ENCODE measurements around the gene STN1. TPM values are rescaled to one million over a fixed set of nuclear protein-coding genes. Genes with fewer than 3 reads are reported as not detected.

STN1 gene
- total and polyA plus RNA-seq, 2 experiments from 2014 or later, result 20.5 to 20.8 TPM

- H3K4me3 ChIP-seq, result no peak overlapping the region
- H4K20me1 ChIP-seq (ENCODE audit: insufficient read depth), result no peaks in the 10 kb centered on the region
- no peak overlapping the region for H2AFZ ChIP-seq
- in situ Hi-C loops (cut with MboI), result no loop called here
- H3K79me2 ChIP-seq (ENCODE audit: insufficient read depth), result peaks cover 21% of the 10 kb centered on the region; the same call in 1 of the 2 replicates
- DNase-seq, result no peak
- TF ChIP-seq EZH2 (IDR thresholded peaks at IDR 0.05; ENCODE audit: insufficient read depth, poor library complexity, severe bottlenecking) (no peak), EZH2phosphoT487 (IDR thresholded peaks at IDR 0.05; ENCODE audit: insufficient read depth, low read depth) (no peak)
- H3K27ac ChIP-seq, result no peak overlapping the region
- no peaks in the 10 kb centered on the region for H3K27me3 ChIP-seq (replicated peaks; ENCODE audit: insufficient read depth)
- no peak overlapping the region for H3K4me2 ChIP-seq (ENCODE audit: unreplicated experiment)
- no peaks in the 10 kb centered on the region for H3K36me3 ChIP-seq (ENCODE audit: low read depth)
- H3K9me3 ChIP-seq (ENCODE audit: low read depth), result no peaks in the 10 kb centered on the region
- 96 to 98% methylated on average over 5 of the region's 5 CpGs for WGBS, 2 experiments (ENCODE audit: low coverage in 1 of 2, low lambda C conversion rate in 2 of 2, missing lambda C conversion rate in 2 of 2)
- peaks cover 33% of the 10 kb centered on the region for H3K4me1 ChIP-seq (ENCODE audit: insufficient read depth)
- peaks cover 21% of the 10 kb centered on the region for H3F3A ChIP-seq (ENCODE audit: insufficient read depth)
- no peak overlapping the region for H3K9ac ChIP-seq
- H3K9me2 ChIP-seq (ENCODE audit: insufficient read depth), result no peaks in the 10 kb centered on the region
Measured at GRCh38 chr10:103856797-103857170, 61.2 kb downstream of the STN1 start.

- peak overlapping the region; percentile 61 for H2AFZ ChIP-seq
- H3K4me3 ChIP-seq, result peak overlapping the region; percentile 81
- peaks cover 37% of the 10 kb centered on the region for H3K4me1 ChIP-seq (ENCODE audit: insufficient read depth)
- peak overlapping the region; percentile 66 for H3K4me2 ChIP-seq (ENCODE audit: unreplicated experiment)
- H3K27me3 ChIP-seq (replicated peaks; ENCODE audit: insufficient read depth), result no peaks in the 10 kb centered on the region
- 29 to 35% methylated on average over 29 to 32 of the region's 34 CpGs for WGBS, 2 experiments (ENCODE audit: low coverage in 1 of 2, low lambda C conversion rate in 2 of 2, missing lambda C conversion rate in 2 of 2)
- no peaks in the 10 kb centered on the region for H3K9me2 ChIP-seq (ENCODE audit: insufficient read depth)
- in situ Hi-C loops (cut with MboI), result no loop called here
- no peak for TF ChIP-seq EZH2 (IDR thresholded peaks at IDR 0.05; ENCODE audit: insufficient read depth, poor library complexity, severe bottlenecking)
- no peak for TF ChIP-seq EZH2phosphoT487 (IDR thresholded peaks at IDR 0.05; ENCODE audit: insufficient read depth, low read depth)
- no peak overlapping the region for H3K27ac ChIP-seq
- peak overlapping the region; percentile 89 for H3K9ac ChIP-seq
- no peak for DNase-seq
- H3K9me3 ChIP-seq (ENCODE audit: low read depth), result no peaks in the 10 kb centered on the region
- peaks cover 27% of the 10 kb centered on the region for H3F3A ChIP-seq (ENCODE audit: insufficient read depth)
- H3K79me2 ChIP-seq (ENCODE audit: insufficient read depth), result peaks cover 27% of the 10 kb centered on the region; the same call in 1 of the 2 replicates
- H3K36me3 ChIP-seq (ENCODE audit: low read depth), result no peaks in the 10 kb centered on the region
- H4K20me1 ChIP-seq (ENCODE audit: insufficient read depth), result no peaks in the 10 kb centered on the region
Measured at GRCh38 chr10:103855852-103856796, 61.9 kb downstream of the STN1 start.

GRCh38 chr10:103855424-103855823 lies 62.6 kb downstream of the STN1 start, which contains the start of gene SH3PXD2A:
Gene SH3PXD2A (minus strand): TSS chr10:103855576. CDS start chr10:103855266, 310 bp downstream.
- in situ Hi-C loops (cut with MboI), result no loop called here
- Histone ChIP-seq H3K4me2 (ENCODE audit: unreplicated experiment) (peak within 1 kb of the TSS; percentile 83), H2AFZ (peak within 1 kb of the TSS; percentile 76), H3K4me3 (peak within 1 kb of the TSS; percentile 81), H3K4me1 (ENCODE audit: insufficient read depth) (peaks cover 41% of the 10 kb centered on the region), H3F3A (ENCODE audit: insufficient read depth) (peaks cover 34% of the 10 kb centered on the region), H3K9me3 (ENCODE audit: low read depth) (no peaks in the 10 kb centered on the region), H3K79me2 (ENCODE audit: insufficient read depth) (peaks cover 27% of the 10 kb centered on the region; the same call in 1 of the 2 replicates), H3K9me2 (ENCODE audit: insufficient read depth) (no peaks in the 10 kb centered on the region), H3K36me3 (ENCODE audit: low read depth) (no peaks in the 10 kb centered on the region), H3K27ac (peak within 1 kb of the TSS; percentile 32), H3K9ac (peak within 1 kb of the TSS; percentile 89), H4K20me1 (ENCODE audit: insufficient read depth) (no peaks in the 10 kb centered on the region), H3K27me3 (replicated peaks; ENCODE audit: insufficient read depth) (no peaks in the 10 kb centered on the region)
- DNase-seq, result peak; percentile 64
- WGBS, 2 experiments (ENCODE audit: low coverage in 1 of 2, low lambda C conversion rate in 2 of 2, missing lambda C conversion rate in 2 of 2), result 3 to 4% methylated on average over 24 to 32 of the region's 54 CpGs
- no peak for TF ChIP-seq EZH2phosphoT487 (IDR thresholded peaks at IDR 0.05; ENCODE audit: insufficient read depth, low read depth)
- no peak for TF ChIP-seq EZH2 (IDR thresholded peaks at IDR 0.05; ENCODE audit: insufficient read depth, poor library complexity, severe bottlenecking)

DNA sequence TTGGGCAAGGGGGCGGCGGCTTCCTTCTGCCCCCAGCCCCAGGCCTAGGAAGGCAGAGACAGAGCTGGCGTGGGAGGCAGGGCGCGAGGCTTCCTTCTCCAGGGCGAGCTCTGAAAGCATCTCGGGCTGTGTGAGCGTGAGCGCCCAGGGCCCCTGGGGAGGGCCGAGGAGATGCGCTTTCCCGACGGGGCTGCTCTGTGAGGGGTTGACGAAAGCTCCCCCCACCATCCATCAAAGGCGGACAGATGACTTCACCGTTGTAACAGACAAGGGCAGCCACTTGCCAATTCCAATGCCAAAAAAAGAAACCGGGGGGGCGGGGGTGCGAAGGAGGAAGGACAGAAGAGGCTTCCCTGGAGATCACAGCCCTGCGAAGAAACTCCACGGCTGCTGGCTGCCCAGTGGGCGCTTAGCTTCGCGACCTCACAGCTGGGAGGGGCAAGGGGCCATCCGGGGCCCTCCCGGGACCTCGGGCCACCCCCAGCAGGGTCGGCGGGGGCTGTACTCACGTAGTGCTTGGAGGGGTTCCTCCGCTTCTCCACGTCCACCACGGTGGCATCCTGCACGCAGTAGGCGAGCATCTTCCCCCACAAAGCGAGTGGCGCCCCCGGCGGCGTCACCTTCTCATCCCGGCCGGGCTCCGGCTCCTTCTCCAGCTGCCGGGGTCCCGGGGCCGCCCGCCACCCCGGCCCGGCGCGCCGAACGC lies 63.1 kb downstream of the STN1 start:
- Histone ChIP-seq H3K27me3 (replicated peaks; ENCODE audit: insufficient read depth) (no peaks in the 10 kb centered on the region), H3K4me3 (peak overlapping the region; percentile 81), H3K4me2 (ENCODE audit: unreplicated experiment) (peak overlapping the region; percentile 83), H3F3A (ENCODE audit: insufficient read depth) (peaks cover 39% of the 10 kb centered on the region), H3K9ac (peak overlapping the region; percentile 89), H3K9me3 (ENCODE audit: low read depth) (no peaks in the 10 kb centered on the region), H4K20me1 (ENCODE audit: insufficient read depth) (no peaks in the 10 kb centered on the region), H3K79me2 (ENCODE audit: insufficient read depth) (peaks cover 27% of the 10 kb centered on the region; the same call in 1 of the 2 replicates), H2AFZ (peak overlapping the region; percentile 76), H3K4me1 (ENCODE audit: insufficient read depth) (peaks cover 44% of the 10 kb centered on the region), H3K9me2 (ENCODE audit: insufficient read depth) (no peaks in the 10 kb centered on the region), H3K27ac (peak overlapping the region; percentile 32), H3K36me3 (ENCODE audit: low read depth) (no peaks in the 10 kb centered on the region)
- peak; percentile 72 for DNase-seq
- TF ChIP-seq EZH2phosphoT487 (IDR thresholded peaks at IDR 0.05; ENCODE audit: insufficient read depth, low read depth), result no peak
- 1 to 3% methylated on average over 24 to 52 of the region's 53 CpGs for WGBS, 2 experiments (ENCODE audit: low coverage in 1 of 2, low lambda C conversion rate in 2 of 2, missing lambda C conversion rate in 2 of 2)
- in situ Hi-C loops (cut with MboI), result no loop called here

Data from GM23248 (cell line).